K562 (cell line): ENCODE data around the gene ADM5. TPM values are rescaled to one million over a fixed set of nuclear protein-coding genes. Genes with fewer than 3 reads are reported as not detected.

Source experiments
- ADNP ChIP-seq: fragments of 200-800 bp; sonication (Bioruptor generic); IDR thresholded peaks from 2 replicates; pipeline ENCODE4 v1.6.1; 2016; ENCODE audit warnings: missing genetic modification characterization, missing compliant biosample characterization
- ARID4B ChIP-seq: sonication (generic); formaldehyde crosslinking; IDR thresholded peaks from 2 replicates; pipeline ENCODE4 v1.8.0; 2022; ENCODE audit warnings: mild to moderate bottlenecking, missing genetic modification reagents
- ARNT ChIP-seq, 2 experiments: fragments of 450-650 bp; IDR thresholded peaks; 2 replicates each; pipeline ENCODE4 v1.6.1; 2016; ENCODE audit warnings: mild to moderate bottlenecking in 1 of 2
- BRD9 ChIP-seq: fragments of 450-650 bp; IDR thresholded peaks from 2 replicates; pipeline ENCODE4 v1.6.1; 2018; ENCODE audit warnings: low read depth; ENCODE audit not compliant: partially characterized antibody
- CCNT2 ChIP-seq: IDR thresholded peaks from 2 replicates; pipeline ENCODE4 v1.6.1; 2011; ENCODE audit warnings: borderline replicate concordance, low read depth, mild to moderate bottlenecking, moderate library complexity, mixed read lengths, low read length; ENCODE audit not compliant: insufficient read length; ENCODE audit errors: extremely low read depth
- EGR1 ChIP-seq: fragments of 450-650 bp; conservative IDR thresholded peaks from 2 replicates; pipeline ENCODE4 v1.6.1; 2017; ENCODE audit warnings: mild to moderate bottlenecking
- ETV6 ChIP-seq, 3 experiments: fragments of 150-350 bp in 1 of 3; sonication (generic) in 1 of 3; formaldehyde crosslinking in 1 of 3; IDR thresholded peaks; 2 replicates each; pipeline versions ENCODE4 v1.6.1 to v1.8.0; 2014 to 2022; ENCODE audit warnings: borderline replicate concordance in 2 of 3, low read depth in 2 of 3, antibody characterized with exemption in 1 of 3, low read length in 1 of 3, mild to moderate bottlenecking in 1 of 3, missing genetic modification reagents in 1 of 3
- LEF1 ChIP-seq: fragments of 450-650 bp; IDR thresholded peaks from 2 replicates; pipeline ENCODE4 v1.6.1; 2016; ENCODE audit warnings: mild to moderate bottlenecking
- MAZ ChIP-seq, 2 experiments: fragments of 450-650 bp in 1 of 2; sonication (generic) in 1 of 2; formaldehyde crosslinking; IDR thresholded peaks in 1 of 2; conservative IDR thresholded peaks in 1 of 2; 2 replicates each; pipeline versions ENCODE4 v1.4.0 to v1.5.0; 2020; ENCODE audit warnings: mild to moderate bottlenecking in 1 of 2, missing genetic modification reagents in 1 of 2
- MTA3 ChIP-seq: fragments of 450-650 bp; formaldehyde crosslinking; IDR thresholded peaks from 2 replicates; pipeline ENCODE4 v1.6.1; 2017; ENCODE audit warnings: mild to moderate bottlenecking, borderline replicate concordance
- NFE2 ChIP-seq: IDR thresholded peaks from 2 replicates; pipeline ENCODE4 v1.6.1; 2014; ENCODE audit warnings: antibody characterized with exemption, low read depth
- NONO ChIP-seq, 2 experiments: fragments of 200-400 bp in 1 of 2; fragments of 450-650 bp in 1 of 2; formaldehyde crosslinking in 1 of 2; IDR thresholded peaks; 2 replicates each; pipeline ENCODE4 v1.6.1; 2017; ENCODE audit warnings: low read depth in 2 of 2, mild to moderate bottlenecking in 2 of 2, moderate library complexity in 2 of 2, low read length in 1 of 2
- RBM39 ChIP-seq: fragments of 200-400 bp; formaldehyde crosslinking; optimal IDR thresholded peaks from 2 replicates; pipeline ENCODE3; 2018; ENCODE audit warnings: low read depth, low read length
- RERE ChIP-seq: sonication (generic); formaldehyde crosslinking; IDR thresholded peaks from 2 replicates; pipeline ENCODE4 v1.8.0; 2023; ENCODE audit warnings: missing genetic modification reagents, mild to moderate bottlenecking, borderline replicate concordance
- STAG1 ChIP-seq: sonication (generic); formaldehyde crosslinking; IDR thresholded peaks from 2 replicates; pipeline ENCODE4 v1.5.0; 2020; ENCODE audit warnings: missing genetic modification reagents, borderline replicate concordance
- TAF9B ChIP-seq: fragments of 450-650 bp; IDR thresholded peaks from 2 replicates; pipeline ENCODE4 v1.6.1; 2018; ENCODE audit warnings: mild to moderate bottlenecking; ENCODE audit not compliant: partially characterized antibody
- polyA plus RNA-seq, 8 experiments: library from polyadenylated mRNA; depleted of rRNA in 4 of 8; stranded (reverse) in 5 of 8; unstranded in 3 of 8; fragments of >200 nt; fragmentation: Nextera tagmentation in 2 of 8; fragmentation: Illumina TruSeq in 1 of 8; extraction: Ambion mirVana in 2 of 8; extraction: Trizol in 1 of 8; gene quantifications; 2 replicates each; pipeline versions ENCODE4 v1.2.1 to v1.2.3, GENCODE V29; 2011 to 2014; ENCODE audit warnings: inconsistent platforms in 1 of 8, missing spikeins in 1 of 8
- total RNA-seq, 7 experiments: library from RNA; depleted of rRNA in 6 of 7; stranded (reverse); fragments of >200 nt in 6 of 7; fragmentation: Illumina TruSeq in 2 of 7; extraction: Trizol in 2 of 7; gene quantifications; 2 replicates each; pipeline versions ENCODE4 v1.2.1 to v1.2.3, GENCODE V29; 2011 to 2021; ENCODE audit warnings: low replicate concordance in 1 of 7

ADM5 gene
- total and polyA plus RNA-seq, 9 of the 15 experiments (the other 6 are each of a cell fraction or from before 2014, with no cell fraction given): 0.13 to 8.4 (median 2.0) TPM; not detected in 1

GRCh38 chr19:49672131-49672919 lies 17.1 kb upstream of the ADM5 start (continued):
- TF ChIP-seq RERE (CRISPR knock-in tag): no peak
- TF ChIP-seq ARID4B (CRISPR knock-in tag): no peak
- TF ChIP-seq EGR1: peak; percentile 46; the same call in 1 of the 2 replicates
- TF ChIP-seq RBM39: no peak
- TF ChIP-seq LEF1: peak; percentile 54; the same call in 1 of the 2 replicates
- TF ChIP-seq ETV6 (IDR thresholded peaks at IDR 0.05; ENCODE audit: borderline replicate concordance in 1 of 2, low read depth in 2 of 2, low read length in 1 of 2): no peak
- TF ChIP-seq ETV6 (CRISPR knock-in tag; IDR thresholded peaks at IDR 0.05; ENCODE audit: borderline replicate concordance): no peak
- 0 out of 4 replicates have a peak, but pooled peaks of 1 of the 2 experiments have one; percentile 11 for TF ChIP-seq NONO (IDR thresholded peaks at IDR 0.05; ENCODE audit: low read depth in 2 of 2, low read length in 1 of 2)
- peak; percentile 24; the same call in 1 of the 2 replicates for TF ChIP-seq STAG1 (CRISPR knock-in tag)
- TF ChIP-seq ADNP (tag): no peak
- 0 out of 4 replicates have a peak, but pooled peaks of 1 of the 2 experiments have one; percentile 54 for TF ChIP-seq ARNT (IDR thresholded peaks at IDR 0.05)
- TF ChIP-seq TAF9B: no peak
- peak; percentile 81; the same call in 1 of the 2 replicates for TF ChIP-seq MTA3
- TF ChIP-seq BRD9: peak; percentile 82
- TF ChIP-seq MAZ (CRISPR knock-in tag; conservative IDR thresholded peaks at IDR 0.05 in 1 of 2, IDR thresholded peaks at IDR 0.05 in 1 of 2): peak; percentile 63 to 87
- TF ChIP-seq NFE2: no peak
- TF ChIP-seq CCNT2: no peak
